C1 segment of cervical spinal cord (tissue), 14 donors: ENCODE results near the gene ASCL2.

ENCODE experiments used
- DNase-seq, 14 donors: peaks; one replicate each; lab custom pipeline; 2025; lab: John Stamatoyannopoulos, UW

ASCL2 gene

DNA sequence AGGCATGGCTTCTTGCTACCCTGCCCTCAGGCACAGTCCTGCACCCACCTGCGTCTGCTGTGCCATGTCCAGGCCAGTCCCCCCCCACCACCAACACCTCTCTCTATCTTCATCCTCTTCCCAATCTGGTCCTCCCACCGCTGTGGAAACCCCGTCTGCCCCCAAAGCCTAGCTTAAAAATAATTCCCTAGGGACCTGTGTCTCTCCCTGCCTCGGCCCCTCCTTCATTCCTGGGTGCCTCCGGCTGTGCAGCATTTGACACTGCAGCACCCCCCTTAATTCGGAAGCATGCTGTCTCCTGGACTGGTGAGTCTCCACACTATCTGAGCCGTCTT, 2.5 kb upstream of the ASCL2 start:
- no peak for DNase-seq

DNA sequence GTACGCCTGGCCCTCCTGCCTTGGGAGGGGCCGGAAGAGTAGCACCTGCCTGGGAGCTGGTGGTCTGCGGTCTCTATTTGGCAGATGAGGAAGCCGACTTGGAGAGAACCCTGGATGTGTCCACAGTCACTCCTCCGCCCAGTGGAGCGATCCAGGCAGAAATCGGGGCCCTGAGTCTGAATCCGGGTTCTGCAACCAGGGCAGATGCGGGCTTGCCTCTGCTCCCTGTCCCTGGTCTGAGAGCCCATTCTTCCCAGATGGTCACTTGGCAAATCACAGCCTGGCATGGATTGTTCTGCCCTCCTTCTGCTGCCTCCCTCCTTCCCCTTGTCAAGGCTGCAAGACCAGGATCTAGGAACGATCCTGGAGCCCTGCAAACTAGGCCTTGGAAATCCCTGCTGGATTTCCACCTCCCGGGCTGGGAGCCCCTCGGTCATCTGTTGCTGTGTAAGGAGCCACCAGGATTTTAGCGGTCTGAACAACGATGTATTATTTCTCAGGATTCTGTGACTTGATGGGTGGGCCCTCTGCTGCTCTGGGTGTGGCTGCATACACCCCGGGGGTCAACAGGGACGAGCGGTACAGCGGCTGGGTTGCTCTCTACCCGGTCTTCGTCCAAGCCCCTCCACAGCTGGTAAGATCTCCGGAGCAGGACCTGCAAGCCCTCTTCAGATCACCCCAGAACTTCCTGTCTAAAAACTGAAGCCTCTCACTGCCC, 2.0 kb upstream of the ASCL2 start:
- no peak for DNase-seq

DNA sequence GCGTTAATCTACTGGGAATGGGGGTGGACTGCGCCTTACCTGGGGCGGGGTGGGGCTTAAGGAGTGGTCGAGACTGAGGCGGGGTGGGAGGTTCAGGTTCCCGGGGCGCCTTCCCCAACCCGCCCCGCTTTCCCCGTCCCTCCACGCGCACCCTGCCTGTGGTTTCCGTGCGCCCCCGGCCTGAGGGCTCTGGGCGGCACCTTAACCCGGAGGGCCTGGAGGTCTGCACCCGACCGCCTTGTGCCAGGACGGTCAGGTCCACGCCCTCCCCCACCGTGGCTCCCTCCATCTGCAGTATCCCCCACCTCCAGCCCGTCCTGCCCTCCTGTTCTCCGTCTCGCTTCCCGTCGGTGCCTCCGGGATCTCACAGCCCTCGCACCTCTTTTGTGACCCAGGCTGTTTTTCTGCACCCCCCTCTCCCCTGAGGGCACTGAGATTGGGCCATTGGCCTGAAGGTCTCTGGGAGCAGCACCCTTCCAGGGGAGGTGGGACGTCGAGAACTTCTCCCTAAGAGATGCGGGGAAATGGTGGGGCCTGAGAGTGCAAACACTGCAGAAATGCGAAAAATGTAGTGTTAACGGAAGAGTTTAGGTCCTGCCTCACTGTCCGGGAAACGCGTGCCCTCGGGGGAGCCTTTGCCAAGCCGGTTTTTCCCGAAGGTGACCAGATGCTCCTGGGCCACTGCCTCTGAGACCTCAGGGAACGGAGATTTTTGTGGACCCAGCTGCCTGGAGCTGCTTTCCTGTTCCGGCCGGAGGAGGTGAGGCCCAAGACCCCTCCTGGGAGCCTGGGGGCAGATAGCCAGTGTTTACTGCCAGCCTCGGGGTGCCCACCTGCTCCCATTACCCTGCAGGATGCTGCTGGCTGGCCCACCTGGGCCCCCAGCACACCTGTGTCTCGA, 1.2 kb upstream of the ASCL2 start:
- no peak for DNase-seq

DNA sequence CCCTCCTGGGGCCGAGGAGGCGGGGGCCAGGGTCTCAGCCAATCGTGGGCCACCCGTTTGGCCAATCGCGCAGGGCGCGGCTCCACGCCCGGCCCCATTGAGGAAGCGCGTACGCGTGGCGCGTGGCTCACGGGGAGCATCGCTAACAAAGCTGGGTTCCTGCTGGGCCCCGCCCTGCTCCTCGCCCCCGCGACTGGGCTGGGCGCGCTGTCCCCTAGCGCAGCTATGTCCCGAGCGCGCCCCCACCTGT, 614 bp upstream of the ASCL2 start:
- DNase-seq = peak in 2 of 14 donors; percentile 31 to 35

DNA sequence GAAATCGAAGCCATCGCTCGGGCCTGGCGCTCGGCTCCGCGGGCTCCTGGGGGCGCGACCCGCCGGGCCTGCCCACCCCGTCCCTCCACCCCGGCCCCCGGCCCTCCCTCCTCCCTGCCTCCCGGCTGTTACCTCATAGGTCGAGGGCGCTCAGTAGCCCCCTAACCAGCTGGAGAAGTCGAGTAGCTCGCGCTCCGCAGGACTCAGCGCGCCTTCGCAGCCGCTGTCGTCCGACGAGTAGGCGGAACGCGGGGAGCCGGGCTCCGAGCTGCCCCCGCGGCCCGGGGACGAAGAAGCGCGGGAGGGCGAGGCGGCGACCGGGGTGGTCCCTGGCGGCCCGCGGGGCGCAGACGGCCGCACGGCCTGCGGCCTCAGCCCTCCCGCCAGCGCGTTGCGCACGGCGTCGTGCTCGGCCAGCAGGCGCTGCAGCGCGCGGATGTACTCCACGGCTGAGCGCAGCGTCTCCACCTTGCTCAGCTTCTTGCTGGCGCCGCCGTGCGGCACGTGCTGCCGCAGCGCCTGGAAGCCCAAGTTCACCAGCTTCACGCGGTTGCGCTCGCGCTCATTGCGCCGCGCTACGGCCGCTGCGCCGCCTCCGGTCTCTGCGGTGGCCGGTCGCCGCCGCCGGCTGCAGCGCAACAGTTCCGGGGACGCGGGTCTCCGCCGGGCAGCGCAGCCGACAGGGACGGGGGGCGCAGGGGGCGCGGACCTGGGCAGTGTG, 627 bp downstream of the ASCL2 start:
- no peak for DNase-seq

DNA sequence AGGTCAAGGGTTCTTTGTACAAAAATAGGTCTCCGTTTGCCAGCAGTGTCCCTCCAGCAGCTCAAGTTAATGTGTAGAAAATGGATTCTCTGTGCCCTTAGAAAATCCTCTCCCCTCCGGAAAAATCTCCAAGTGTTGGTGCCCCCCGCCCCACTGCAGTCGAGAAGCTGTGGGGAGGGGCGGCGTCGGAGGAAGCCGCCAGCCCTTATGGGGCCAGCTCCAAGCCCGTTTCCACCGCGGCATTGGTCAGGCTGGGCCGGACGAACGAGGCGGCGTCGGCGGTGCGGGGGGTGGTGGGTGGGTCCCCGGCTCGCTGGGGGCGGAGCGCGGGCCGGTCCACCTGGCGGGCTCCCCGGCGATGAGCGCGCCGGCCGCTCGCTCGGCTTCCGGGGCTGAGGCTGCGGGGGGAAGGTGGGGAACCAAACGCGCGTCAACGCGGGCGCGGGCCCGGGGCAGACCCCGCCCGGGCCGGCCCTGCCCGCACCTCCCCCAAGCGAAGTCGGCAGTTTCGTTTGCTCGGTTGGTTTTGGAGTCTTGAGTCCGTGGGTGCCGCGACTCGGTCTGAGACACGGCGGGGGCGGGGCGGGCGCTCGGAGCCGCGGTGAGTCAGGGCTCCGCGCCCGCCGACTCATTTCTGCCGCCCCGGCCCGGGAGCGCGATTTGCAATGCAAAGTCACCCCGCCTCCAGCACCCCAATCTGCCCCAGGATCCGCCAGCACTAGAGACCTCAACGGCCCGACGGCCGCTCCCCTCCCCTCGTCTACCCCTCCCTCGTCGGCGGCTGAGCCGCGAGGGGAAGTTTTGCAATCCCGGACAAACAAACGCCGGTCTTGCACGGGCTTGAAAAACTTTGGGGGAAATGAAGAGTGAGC, 1.4 kb downstream of the ASCL2 start:
- DNase-seq = peak in 1 of 14 donors; percentile 40

DNA sequence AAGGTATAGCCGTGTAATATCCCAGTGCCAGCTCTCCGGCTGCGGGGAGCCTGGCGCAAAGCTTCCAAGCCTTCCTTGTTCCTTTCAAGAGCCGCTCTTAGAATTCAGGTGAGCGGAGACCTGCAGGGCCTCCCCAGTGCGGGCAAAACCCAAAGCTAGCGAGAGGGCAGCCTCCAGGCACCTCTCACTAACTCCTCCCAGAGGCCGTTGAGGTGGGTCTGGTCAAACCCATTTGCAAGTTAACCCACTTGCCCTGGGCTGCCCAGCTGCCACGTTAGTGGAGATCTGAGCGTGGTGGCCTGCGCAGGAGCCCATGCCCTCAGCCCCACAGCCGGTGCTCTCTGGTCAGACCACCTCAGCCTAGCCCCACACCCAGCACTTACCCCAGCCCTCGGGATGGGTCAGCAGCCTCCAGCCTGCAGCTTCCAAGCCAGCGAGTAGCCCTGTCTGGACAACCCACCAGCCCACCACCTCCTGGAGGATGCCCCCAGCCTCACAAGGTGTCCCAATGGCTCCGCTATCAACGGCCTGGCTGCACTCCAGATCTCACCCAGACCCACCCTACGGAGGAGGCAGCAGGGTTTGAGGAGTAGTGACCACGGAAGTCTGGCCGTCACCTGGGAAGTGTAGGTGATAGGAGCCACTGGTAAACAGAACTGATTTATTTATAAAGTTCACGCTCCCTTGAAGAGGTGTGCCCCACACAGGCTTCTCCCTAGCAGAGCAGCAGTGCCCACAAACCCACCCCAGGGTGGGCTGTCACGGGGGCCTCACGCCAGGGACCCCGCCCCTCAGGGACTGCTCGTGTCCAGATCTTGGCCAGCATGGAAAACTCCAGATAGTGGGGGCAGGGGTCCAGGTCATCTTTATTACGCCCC, 2.3 kb downstream of the ASCL2 start:
- DNase-seq = no peak

DNA sequence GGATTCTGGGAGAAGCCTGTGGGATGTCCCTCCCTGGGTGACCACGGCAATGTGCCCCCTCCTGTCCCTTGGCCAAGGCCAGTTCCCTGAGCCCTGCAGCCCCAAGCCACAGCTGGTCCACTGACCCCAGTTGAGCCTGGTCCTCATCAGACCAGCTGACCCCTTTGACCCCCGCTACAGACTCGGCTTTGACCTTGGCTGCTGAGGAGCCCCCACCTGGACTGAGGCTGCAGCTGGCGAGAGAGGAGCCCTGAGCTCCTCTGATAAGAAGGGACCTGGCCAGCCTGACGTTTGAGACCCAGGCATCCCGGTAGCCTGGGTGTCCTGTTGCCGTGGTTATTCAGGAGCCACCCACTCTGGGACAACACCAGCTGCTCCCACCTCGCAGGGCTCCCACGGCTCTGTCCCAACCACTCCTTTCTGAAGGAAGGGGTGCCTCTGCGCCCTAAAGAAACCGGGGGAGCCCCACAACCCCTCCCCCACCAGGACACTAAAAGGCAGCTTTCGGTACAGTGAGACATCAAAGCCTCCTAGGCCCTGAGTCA, 3.0 kb downstream of the ASCL2 start:
- no peak for DNase-seq

DNA sequence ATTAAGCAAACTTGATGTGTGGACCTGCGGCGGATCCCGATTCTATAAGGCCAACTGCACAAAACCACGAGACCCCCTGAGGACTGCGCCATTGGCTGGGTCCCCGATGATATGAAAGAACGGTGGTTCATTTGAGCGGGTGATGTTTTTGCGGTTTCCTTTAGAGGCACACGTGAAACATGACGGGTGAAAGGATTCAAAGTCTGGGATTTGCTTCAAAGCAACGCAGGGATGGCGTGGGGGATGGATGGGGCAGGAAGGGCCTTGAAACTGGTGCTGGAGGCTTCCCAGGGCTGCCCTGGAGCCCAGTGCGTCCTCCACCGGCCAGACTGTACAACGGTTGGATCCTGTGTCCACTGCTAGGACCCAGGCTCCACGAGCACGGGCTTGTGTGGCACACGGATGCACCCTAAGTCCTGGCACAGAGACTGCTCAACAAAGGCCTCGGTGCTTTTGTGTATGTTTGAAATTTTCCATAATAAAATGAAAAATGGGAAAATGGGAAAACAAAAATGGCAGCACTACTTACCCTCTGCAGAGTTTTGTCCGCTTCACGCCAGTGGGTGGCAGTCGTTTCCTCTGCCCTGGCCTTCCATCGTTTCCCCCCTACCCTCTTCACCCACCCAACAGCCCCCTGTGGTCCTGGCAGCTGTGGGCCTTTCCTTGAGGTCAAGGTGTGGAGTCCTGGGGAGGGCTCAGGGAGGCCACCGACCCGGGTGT, 3.6 kb downstream of the ASCL2 start:
- no peak for DNase-seq

DNA sequence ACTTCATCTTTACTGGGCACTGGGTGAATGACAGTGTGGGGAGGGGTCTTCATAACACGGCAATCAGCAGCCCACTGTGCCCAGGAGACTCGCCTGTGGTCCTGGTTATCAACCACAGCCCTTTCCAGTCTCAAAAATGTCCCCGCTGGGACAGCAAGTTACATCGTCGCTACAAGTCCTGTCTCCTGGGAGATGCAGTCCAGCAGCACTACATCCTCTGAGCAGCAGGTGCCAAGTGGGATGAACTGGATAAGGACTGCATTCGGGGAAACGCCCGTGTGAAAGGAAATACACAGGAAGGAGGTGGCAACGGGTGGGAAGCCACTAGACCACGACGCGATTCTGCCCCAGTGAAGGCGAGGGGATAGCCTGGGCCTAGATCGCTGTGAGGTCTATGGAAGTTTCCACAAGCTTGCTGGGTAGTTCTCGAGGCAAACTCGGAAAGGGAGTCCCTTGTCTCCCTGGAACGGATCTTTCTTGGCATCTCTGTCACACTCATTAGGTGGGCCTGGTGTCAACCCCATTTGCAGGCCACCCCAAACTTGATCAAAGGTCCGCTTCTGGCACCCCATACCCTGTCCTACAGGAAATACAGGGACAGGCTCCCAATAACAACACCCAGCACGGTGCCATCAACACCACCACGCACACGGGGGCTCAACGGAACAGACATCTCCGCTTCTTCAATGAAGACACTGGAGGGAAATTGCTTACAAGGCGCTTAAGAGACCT, 4.4 kb downstream of the ASCL2 start:
- no peak for DNase-seq

DNA sequence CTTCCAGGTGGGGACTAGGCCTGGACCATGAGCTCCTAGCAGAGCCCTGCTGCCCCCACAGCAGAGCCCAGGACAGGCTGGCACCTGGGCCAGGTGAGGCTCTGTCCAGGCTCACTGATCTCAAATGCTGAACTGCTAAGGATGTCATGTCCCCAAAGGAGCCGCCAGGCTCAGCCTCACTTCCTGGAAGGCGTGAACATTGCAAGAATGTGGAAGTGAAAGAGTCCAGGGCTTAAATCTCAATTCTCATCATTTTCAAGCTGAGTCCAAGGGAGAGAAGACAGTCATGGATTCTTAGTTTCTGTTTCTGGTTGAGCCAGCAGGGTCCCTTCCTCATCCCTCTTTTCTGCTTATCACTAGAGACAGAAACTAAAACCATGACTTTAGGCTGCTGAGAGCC, 5.0 kb downstream of the ASCL2 start:
- DNase-seq = peak in 1 of 14 donors; percentile 25

DNA sequence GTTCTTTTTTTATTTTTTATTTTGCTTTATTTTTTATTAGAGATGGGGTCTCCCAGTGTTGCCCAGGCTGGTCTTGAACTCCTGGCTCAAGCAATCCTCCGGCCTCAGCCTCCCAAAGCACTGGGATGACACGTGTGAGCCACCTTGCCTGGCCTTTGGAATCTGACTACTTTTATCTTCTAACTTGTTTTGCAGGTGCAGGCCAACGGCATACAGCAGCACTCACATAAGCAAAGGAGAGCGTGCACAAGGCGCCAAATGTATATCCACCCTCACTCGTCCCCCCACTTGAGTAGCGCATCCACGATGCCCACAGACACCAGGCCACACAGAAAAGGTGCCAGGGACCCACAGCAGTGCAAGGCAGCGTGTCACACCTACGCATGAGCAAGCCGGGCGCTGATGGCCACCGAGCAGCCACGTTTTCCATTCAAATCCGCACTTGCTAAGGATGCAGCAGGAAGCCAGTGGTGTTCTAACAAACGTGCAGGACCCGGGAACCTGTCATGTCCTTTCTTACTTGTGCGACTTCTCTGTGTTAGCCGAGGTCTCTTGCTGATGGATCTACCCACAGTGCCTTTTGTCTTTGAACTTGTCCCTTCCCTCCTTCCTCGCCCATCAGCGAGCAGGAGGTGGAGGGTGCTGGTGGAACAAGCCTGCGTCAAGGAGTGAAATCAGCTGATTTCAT, 5.9 kb downstream of the ASCL2 start:
- DNase-seq = no peak

DNA sequence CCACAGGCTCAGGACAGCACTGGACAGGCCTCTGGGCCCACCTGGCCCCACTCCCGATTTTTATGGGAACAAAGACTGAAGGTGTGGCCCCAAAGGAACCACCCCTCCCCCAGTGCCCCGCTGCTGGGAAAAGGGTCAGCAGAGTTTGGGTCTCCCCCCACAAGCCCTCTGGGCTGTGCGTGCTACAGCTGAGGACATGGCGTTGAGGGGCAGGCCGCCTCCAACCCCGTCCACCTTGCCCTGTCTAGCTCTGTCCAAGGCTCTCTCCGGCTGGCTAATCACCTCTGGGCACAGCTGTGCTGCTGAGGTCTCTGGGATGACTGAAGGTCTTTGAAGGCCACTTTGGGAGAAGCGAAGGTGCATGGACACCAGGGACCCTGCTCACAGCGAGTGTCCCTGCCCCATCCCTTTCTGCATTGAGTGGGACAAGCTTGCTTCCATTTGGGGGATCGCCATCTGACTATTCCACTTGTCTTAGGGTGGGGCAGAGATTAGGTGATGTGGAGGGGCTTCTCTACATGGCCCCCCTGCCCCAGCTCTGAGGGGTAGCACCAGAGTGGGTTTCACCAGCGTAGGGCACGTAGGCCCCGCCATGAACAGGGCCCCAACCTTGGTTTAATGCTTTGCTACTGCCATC, 6.5 kb downstream of the ASCL2 start:
- DNase-seq = no peak

DNA sequence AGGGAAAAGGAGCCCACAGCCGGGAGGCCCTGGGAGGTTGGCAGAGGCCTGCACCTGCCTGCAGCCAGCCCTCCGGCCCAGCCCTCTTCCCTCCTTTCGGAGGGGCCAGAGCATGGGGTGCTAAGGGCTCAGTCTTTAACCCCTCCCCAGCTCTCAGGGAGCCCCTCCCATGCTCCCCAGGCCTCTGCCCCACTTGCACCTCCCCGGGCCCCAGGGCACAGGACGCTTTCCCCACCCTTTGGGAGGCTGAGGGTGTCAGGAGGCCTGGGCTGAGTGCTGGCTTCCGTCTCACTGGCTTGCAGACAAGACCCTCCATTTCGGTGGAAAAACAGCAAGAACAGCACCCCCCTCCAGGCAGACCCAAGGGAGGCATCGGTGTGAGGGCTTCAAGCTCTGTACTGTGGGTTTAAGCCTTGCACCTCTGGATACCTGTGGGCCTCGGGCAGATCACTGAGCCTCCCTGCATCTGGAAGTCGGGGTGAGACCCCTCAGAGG, 7.3 kb downstream of the ASCL2 start:
- DNase-seq = no peak

DNA sequence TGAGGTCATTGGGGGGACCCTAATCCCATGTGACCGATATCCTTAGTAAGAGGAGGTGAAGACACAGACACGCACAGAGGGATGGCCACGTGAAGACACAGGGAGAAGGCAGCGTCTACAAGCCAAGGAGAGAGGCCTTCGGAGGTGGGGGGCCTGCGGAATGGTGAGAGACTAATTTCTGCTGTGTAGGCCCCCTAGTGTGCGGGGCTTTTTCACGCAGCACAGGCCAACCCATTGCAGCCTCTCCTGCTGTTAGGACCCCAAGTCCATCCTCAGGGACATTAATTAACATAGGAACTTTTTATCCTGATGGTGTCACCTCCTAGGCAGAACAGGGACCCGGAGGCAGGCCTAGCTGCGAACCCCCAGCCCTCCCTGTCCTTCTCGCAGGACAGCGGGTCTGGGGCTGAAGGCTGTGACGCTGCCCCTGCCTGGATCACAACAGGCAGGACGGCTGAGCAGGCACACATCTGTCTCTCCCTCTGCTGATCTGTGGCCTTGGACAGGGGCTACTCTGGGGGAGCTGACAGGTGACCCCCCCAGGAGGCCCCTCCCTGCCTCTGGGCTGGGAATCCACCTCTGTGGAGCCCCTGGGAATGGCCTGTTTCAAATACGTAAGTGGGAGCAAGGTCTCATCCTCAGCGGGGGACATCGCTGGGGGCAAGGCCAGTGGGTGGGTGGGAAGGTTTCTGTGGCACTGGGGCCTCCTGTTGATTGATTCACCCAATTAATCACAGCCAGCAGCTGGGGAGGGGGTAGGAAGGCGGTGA, 7.9 kb downstream of the ASCL2 start:
- no peak for DNase-seq

DNA sequence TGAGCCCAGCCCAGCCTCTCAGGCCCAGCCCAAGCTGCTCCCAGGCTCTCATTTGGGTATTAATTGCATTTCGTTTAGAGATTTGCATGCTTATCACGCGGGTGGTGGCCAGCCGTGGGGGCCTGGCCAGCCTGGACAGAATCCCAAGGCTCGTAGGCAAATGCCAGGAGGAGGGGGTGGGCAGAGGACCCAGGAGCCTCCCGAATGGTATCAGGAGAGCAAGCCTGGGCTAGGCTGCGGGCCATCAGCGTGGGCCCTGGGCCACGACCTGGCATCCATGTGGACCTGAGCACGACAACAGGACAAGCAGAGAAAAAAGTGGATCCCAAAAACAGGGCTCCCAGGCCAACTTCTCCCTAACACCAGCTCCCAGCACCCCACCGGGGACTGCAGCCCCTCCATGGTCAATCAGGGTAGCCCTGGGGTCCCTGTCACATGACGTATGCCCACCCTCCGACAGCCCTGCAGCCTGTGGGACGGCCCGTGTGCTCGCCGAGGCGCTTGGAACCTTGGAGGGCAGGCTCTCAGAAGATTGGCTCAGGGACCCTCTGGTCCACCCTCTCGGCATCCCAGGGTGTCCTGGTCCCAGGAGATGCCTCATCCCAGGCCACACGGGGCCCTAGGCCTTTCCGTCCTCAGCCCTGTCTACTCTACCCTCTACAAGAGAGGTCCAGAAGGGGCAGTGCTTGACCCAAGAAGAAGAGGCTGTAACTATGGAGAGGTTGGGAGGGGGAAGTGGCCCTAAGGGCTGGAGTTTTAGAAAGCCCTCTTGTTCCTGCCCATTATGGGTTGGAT, 8.8 kb downstream of the ASCL2 start:
- DNase-seq = no peak
